Suppressor macrophage treated with lipopolysaccharide for 4 hours (primary cell): Measurements from ENCODE around the gene SH3GLB1.

Source experiments
- DNase-seq: peaks from one replicate; pipeline ENCODE4 v3.0.0-alpha.2; 2020

The SH3GLB1 gene

DNA sequence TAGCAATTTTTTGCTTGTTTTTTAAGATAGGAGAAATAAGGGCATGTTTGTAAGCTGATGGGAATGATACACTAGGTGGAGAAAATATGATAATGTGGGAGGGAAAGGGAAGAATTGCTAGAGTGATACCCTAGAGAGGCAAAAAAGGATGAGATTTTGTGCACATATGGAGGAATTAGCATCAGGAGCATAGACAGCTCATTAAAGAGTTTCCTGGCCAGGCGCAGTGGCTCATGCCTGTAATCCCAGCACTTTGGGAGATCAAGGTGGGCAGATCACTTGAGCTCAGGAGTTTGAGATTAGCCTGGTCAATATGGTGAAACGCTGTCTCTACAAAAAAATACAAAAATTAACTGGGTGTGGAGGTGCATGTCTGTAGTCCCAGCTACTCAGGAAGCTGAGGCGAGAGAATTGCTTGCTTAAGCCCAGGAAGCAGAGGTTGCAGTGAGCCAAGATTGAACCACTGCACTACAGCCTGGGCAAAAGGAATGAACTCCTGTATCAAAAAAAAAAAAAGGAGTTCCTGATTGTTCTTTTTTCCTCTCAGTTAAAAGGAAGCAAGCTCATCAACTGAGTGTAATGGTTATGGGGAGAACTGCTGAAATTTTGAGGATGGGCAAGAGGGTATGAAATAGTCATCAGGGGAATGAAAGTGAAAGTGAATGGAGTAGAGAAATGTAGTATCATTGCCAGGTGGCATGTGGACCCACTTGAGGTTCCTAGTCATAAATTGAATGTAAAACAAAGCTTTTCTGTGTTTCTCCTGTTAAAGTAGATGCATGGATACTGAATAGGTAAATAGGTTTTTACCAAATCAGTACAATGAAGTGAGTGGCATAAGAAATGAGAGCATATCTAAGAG lies 35.5 kb downstream of the SH3GLB1 start:
- peak; percentile 39 for DNase-seq

DNA sequence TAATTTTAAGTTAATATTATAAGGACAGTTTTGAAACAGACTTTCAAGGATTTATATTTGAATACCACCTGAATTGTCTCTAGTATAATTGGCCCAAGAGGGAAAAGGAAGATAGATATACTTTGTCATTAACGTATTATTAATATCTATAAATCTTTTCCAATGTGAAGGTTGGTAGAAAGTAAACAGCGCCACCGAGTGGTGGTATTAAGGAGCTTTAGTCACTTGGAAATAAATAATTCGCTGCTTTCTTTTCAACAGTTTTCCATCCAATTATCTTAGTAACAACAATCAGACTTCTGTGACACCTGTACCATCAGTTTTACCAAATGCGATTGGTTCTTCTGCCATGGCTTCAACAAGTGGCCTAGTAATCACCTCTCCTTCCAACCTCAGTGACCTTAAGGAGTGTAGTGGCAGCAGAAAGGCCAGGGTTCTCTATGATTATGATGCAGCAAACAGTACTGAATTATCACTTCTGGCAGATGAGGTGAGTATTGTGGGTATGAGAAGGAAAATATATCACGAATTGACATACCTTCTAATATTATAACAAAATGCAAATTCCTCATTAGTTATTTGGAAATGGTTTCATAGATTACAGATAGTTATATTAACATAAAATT lies 37.7 kb downstream of the SH3GLB1 start:
- DNase-seq, result peak; percentile 41

DNA sequence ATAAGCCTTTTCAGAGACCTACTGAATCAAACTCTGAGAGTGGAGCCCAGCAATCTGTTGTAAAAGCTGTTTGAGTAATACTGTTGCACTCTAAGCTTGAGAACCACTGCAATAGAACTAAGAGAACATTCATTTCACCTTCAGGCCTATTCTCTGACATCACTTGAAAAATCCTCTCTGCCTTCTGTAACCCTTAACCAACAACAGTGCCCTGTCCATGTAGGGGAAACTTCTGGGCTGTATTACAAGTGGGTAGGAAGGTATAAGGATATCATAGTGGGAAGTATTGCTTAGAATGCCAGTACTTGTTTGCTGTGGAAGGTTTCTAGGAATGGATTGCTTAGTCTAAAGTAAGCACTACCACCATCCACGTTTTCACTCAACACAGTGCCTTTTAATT lies 42.9 kb downstream of the SH3GLB1 start:
- no peak for DNase-seq

DNA sequence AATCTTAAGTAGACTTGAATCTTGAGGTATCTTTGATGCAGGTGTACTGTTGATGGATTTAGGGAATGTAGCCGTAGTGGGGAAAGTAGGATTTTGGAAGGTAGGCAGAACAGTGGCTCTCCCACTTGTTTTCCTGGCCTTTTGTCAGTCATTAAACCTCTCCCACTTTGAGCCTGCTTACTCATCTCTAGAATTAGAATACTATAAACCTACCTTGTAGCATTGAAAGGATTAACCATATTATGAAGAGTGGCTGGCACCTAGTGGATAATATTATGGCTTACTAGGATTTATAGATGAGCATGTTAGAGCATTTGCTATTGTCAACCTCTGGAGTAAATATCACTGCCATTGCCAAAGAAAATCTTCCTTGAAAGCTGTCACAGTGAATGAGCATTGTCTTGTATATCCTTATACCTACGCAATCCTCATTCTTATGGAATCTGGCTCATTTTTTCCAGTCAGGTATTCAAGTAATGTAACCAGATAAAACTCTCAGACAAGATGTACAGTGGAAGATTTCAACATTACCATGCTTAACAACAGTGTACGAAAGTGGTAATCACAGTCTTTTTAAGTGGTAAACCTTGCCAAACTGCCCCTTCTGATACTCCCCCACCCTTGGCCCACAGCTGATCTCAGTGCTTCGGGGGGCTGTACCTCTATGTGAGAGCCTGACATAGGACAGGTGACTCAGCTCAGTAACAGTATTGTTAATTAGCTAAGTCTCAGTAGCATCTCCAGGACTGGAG lies 44.4 kb downstream of the SH3GLB1 start:
- DNase-seq, result no peak

DNA sequence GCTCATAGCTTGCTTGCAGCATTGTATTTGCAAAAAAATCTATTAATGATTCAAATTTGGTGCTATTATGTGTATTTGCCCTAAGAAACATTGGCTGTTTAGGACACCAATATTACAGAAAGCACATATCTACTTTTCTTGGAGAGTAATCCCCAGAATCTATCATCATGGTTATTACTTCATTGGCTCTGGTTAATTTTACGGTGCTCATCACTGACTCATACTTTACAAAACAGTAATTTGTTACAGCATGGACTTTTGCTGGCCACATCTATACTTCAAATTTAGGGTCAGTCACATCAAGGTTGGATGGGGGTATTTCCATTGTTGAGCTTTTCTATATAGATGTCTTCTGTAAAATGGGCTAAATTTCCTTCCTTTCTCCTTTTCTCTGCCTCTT lies 45.7 kb downstream of the SH3GLB1 start:
- no peak for DNase-seq

DNA sequence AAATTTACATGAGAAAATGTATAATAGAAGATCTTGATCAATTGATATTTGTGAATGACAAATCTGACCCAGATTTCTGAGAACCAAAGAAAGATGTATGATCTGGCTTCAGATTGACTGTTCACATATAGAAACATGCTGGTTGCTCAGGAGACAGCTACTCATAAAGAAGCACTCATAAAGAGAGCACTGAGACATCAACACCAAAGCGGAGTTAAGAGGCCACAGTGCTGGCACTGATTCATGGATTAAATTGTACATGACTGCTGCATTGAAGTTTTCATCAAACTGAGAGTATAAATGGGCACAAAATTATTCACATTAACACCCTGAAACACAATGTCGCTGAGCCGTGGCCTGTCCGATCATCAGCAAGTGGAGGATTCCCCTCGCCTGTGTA lies 46.2 kb downstream of the SH3GLB1 start:
- no peak for DNase-seq

DNA sequence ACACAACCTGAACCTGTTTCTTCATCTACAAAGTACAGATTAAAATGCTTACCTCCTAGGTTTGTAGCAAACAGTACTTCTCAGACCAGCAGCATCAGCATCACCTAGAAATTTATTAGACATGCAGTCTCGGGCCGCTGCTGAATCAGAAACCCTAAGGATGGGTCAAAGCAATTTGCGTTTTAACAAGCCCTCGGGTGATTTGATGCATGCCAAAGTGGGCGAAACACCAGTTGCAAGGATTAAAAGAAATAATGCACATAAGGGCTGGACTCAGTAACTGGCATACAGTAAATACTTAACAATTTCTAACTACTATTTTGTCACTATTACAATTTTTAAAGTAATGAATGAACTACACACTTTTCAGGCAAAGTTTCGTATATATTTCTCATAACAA lies 47.5 kb downstream of the SH3GLB1 start:
- no peak for DNase-seq

DNA sequence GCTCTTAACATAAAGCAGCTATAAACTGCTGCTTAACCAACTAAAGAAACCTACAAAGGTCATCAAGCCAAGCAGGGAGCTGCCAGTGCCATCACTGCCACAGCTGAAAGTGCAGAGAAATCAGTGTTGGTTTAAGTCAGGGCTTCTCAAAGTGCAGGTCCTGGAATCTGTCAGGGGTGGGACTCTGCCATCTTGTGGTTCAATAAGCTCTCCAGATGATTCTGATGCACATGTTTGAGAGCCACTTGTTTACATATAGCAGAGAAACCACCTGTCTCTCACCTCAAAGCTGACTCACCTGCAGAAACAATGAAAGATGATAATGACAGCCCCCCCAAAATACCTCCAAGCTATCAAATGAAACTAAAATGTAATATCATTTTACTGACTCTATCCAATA lies 49.3 kb downstream of the SH3GLB1 start:
- no peak for DNase-seq

DNA sequence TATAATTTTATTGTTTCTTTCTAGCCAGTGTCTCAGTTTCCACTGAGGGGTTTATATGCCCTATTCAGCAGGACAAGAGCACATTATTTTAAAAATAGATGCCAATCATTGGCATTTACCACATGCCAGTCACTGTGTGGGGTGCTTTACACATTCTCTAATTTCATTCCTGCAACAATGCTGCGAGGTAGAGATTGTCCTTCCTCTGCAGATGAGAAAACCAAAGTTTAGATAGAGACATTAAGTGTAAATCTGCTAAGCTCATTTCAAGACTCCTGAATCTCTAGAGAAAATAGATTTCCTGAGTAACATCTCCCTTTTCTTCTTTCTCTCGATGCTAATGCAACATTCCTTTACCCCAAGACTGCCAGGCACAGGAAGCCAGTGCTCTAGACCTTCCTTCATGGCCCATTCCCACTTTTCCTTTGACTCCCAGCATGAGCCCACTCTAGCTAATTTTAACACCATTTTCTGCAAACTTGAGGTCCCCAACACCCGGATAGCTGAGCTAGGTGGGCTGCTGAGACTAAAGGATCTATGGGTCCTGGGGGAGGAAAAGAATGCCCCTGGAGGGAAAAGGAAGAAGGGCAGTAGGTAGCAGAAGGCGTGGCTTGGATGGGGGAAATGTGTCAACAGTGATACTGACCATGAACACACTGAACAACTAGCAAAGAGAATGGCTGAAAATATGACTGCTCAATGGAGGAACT lies 50.0 kb downstream of the SH3GLB1 start:
- no peak for DNase-seq

DNA sequence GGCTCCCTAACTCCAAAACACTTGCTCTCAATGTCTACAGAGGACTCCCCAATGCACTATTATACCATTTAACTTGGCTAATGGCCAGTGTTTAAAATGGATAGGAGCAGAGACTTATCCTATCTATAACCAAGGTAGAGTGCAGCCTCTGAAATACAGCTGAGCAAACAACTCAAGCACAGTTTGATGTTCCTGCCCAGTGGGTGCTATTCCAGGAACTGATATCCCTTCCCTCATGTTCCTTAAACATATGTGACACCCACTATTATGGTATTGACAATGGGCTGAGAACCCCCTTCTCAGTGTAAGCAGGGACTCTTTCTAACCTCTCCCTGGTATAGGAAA lies 51.7 kb downstream of the SH3GLB1 start:
- DNase-seq, result no peak

DNA sequence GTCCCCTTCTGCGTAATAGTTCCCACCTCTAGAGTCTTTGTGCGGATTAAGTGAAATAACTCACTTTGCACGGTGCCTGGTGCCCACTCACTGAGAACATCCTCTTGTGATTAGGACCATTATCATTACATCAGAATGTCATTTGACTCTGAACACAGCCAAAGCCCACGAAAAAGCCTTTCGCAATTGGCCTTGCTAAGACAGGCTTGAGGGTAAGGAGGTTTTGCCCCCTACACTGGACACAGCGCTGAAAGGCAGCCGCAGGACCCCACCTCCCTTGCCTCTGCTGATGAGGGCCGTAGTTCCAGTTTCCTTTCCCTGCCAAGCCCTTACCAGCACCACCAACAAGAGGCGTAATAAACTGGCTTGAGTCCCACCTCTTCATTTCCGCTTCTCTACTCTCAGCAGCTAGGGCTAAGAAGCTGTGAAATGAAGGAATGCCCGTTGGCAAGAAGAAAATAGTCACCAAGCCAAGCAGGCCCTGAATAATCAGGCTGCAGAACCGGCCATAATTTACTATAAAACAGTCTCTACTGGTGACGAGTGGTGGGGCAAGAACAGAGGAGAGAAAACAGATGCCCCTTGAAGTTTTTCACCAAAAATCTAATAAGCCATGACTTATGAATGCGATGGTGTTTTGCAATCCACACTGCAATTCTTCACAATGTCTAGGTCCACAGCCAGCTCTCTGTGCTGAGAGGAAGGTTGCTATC lies 53.1 kb downstream of the SH3GLB1 start:
- DNase-seq, result peak; percentile 55

DNA sequence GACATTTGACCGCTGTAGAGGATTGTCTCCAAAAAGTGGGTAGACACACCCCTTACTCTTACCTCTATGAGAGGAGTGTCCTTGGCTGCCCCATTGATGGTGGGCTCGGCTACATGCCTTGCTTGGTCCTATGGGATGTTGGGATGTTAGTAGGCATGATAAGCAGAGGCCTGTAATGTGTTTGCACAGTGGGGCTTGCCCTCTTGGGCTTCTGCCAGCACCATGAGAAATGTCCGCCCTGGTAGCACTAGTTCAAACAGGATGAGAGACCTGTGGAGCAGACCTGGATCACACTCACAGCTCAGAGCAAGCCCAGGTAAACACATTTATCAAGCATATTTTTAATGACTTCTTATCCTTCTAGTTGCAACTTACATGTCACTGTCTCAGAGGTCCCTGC lies 54.2 kb downstream of the SH3GLB1 start:
- DNase-seq, result no peak

DNA sequence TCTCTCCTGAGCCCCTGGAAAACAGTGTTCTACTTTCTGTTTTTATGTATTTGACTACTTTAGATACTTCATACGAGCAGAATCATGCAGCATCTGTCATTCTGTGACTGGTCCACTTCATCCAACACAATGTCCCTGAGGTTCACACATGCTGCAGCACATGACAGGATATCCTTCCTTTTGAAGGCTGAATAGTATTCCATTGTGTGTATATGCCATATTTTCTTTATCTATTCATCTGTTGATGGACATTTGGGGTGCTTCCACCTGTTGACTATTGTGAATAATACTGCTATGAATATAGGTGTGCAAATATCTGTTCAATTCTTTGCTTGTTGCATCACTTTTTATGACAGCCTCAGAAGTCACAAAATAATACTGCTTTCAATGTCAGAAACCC lies 55.8 kb downstream of the SH3GLB1 start:
- no peak for DNase-seq

DNA sequence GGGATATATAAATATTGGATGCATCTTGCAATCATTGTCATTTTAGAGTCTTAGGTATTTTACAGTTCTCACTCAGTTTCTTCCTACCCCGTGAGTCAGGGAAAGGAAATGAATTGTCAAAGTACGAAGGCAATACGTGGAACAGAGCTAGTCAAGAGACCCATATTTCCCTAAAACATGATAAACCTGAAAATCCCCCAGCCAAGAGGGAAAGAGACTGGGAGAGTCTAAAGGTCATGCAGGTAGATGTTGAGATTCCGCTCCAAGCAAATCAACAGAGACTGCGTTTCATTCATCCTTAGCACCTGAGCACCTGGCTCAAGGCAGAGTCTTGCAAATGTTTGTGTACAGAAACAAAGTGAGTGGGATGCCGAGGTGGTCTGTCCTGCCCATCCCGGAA lies 58.0 kb downstream of the SH3GLB1 start:
- DNase-seq, result no peak

DNA sequence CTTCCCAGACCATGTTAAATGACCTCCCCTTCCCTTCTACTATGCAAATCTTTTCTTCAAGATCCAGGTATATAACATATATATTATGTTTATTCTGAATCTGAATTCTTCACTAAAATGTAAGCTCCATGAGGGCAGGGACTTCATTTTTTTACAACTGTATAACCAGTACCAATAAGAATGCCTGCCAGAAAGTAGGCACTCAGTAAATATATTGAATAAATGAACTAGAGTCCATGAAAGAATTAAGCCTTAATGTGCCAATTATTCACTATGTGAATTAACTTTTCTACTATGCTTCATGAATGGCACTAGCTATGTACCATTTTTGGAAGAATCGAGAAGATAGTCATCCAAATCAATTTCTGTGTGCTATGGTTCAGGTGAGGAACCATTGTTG lies 60.1 kb downstream of the SH3GLB1 start:
- no peak for DNase-seq

DNA sequence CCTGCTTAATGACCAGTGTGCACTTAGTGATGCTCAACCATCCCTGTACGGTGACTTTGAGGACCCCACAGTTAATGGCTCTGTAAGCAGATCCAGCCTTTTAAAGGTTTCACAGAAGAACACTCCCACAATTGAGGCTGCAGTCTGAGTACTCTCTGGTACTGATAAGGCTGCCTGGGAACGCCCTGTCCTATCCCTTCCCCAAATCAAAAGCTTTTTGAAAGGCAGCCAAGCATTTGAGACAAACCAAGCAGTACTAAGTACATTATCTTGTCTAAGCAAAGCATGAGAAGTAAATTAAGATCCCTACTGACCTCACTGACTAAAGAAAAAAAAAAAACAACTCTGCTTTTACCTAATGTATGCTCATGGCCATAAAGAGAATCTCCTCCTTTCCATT lies 60.7 kb downstream of the SH3GLB1 start:
- DNase-seq, result no peak

DNA sequence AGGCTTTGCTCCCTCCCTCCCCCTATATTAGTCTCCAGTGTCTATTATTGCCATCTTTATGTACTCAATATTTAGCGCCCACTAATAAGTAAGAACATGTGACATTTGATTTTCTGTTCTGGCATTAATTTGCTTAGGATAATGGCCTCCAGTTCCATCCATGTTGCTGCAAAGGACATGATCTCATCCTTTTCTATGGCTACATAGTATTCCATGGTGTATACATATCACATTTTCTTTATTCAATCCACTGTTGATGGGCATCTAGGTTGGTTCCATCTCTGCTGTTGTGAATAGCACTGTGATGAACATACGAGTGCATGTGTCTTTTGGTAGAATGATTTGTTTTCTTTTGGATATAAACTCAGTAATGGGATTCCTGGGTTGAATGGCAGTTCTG lies 61.3 kb downstream of the SH3GLB1 start:
- DNase-seq, result no peak

DNA sequence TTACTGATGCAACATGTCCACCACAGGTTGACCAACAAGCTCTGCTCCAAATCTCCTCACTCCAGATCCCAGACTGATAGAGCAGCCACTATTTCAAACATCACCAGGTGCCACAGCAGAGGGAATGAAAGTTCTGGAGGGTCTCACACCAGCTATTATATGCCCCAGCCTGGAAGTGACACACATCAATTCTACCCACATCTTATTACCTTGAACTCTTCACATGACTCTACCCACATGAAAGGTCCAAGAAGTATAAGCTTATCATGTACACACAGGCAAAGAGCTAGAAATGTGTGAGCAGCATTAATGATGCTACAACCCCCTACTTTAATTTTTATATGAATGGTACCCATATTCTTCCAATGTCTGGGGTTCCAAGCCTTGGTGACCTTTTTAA lies 64.2 kb downstream of the SH3GLB1 start:
- no peak for DNase-seq

DNA sequence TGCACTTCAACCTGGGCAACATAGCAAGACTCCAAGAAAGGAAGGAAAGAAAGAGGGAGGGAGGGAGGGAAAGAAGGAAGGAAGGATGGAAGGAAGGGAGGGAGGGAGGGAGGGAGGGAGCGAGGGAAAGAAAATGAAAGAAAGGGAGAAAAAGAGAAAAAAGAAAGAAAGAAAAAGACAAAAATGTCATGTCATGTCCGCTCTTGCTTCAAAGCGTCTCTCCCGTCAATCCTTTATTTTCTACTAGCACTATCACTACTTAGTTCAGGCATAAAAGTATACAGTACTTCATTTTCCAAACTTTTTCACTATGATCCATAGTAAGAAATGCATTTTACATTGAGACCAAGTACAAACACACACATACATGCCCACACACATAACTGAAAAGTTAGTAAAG lies 64.7 kb downstream of the SH3GLB1 start:
- DNase-seq, result no peak

DNA sequence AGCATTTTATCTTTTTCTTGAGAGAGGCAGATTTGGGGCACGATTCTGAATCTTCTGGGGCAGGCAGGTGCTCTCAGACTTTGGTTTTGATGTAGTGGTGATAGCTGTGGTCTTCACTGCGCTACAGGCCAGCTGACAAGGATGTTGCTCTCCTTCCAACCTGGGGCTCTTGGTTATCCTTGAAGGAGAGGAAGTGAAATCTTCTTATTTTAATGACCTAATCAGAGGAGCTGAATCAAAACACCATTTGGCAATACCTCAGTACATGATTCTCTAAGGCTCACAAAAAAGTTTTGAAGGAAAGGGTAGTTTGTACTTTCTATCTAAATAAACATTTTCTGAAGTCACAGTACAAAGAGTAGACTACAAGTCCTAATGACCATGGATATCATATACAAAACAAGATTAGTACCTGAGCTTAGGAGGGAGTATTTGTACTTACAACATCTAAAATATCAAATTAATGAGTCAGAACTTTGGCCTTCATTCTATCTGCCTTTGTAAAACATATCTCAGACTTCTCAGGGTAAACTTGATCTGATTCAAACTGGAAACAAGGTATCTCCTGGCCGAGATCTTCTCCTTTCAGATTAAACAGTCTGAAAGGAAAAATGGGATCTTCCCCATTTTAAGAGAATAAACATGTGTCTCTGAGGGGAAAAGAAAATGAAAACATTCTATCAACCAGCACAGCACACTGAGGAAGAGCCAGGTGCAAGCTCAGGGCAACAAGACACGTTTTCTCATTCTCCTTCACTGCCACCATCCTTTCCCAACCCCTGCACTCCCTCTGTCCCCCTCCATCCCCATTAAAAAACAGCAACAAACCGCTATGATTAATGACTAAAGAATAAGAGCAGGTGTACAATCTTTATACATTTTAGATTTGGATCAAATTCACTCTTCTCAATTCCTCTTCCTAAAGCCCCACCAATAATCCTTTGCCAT lies 69.2 kb downstream of the SH3GLB1 start:
- DNase-seq, result peak; percentile 63
